Testis (tissue), 2 donors: ENCODE measurements around the gene ZNF516.

Experiments
- POLR2A ChIP-seq: fragments of 450-650 bp; IDR thresholded peaks from one replicate; pipeline ENCODE4 v1.6.1; 2017; ENCODE audit warnings: antibody characterized with exemption, mild to moderate bottlenecking, moderate library complexity
- TF ChIP-seq, protein P1 (sequence below), 3 experiments: fragments of 450-650 bp in 2 of 3; fragments of 200-600 bp in 1 of 3; sonication (generic) in 1 of 3; IDR thresholded peaks; one replicate each; pipeline ENCODE4 v1.5.1; 2016 to 2019; ENCODE audit warnings: antibody characterized with exemption in 3 of 3, mild to moderate bottlenecking in 2 of 3, moderate library complexity in 1 of 3

DNA sequence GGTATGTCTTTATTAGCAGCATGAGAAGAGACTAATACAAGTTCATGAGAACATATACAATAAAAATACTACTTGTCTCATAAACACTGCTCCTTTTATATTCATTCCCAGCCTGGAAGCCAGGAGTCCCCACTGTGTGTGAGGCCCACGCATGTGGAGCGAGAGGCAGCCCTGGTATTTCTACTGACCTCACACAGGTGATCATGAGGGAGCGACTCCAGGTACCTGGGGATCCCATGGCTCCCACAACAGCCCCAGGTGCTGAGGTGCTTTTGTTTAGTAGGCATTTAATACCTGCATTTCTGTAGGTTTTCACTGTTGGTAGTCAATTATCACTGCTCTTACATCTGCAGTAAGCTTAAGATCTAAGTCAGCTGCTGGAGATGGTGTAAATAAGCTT, 75.2 kb downstream of the ZNF516 start:
- TF ChIP-seq POLR2A = no peak
- TF ChIP-seq, protein P1, sequence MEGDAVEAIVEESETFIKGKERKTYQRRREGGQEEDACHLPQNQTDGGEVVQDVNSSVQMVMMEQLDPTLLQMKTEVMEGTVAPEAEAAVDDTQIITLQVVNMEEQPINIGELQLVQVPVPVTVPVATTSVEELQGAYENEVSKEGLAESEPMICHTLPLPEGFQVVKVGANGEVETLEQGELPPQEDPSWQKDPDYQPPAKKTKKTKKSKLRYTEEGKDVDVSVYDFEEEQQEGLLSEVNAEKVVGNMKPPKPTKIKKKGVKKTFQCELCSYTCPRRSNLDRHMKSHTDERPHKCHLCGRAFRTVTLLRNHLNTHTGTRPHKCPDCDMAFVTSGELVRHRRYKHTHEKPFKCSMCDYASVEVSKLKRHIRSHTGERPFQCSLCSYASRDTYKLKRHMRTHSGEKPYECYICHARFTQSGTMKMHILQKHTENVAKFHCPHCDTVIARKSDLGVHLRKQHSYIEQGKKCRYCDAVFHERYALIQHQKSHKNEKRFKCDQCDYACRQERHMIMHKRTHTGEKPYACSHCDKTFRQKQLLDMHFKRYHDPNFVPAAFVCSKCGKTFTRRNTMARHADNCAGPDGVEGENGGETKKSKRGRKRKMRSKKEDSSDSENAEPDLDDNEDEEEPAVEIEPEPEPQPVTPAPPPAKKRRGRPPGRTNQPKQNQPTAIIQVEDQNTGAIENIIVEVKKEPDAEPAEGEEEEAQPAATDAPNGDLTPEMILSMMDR (IDR thresholded peaks at IDR 0.05) = no peak
